SH-SY5Y (cell line): ENCODE measurements around the gene KCNQ5.

Source experiments
- GATA2 ChIP-seq: IDR thresholded peaks from 2 replicates; pipeline ENCODE4 v1.6.1; 2011; ENCODE audit warnings: mild to moderate bottlenecking, low read depth, low read length
- GATA3 ChIP-seq: IDR thresholded peaks from 2 replicates; pipeline ENCODE4 v1.6.1; 2011; ENCODE audit warnings: low read depth, mild to moderate bottlenecking, low read length, moderate library complexity

DNA sequence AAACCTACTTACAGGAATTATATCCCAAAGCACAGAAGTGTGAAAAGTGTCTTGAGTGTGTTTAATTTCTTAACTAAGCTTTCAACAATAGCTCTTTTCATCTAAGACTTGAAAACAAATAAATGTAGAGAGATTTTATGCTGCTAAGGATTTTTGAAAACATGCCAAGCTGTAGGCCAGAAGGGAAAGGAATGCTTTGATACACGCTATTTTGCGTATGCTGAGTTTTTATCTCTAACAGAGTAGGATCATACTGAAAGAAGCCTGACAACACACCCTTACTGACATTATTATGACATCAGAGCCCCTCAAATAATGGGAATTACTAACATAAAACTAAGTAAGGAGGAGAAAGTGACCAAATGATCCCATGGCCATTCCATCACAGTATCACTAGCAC is 338.0 kb downstream of the KCNQ5 start:
- TF ChIP-seq GATA2 (no peak), GATA3 (no peak)
